PFSK-1 (cell line): Measurements from ENCODE around the gene RYR2.

Experiments
- POLR2AphosphoS5 ChIP-seq: IDR thresholded peaks from 2 replicates; pipeline ENCODE4 v1.6.1; 2012; ENCODE audit warnings: low read depth, mild to moderate bottlenecking, control low read depth, low read length, moderate library complexity
- REST ChIP-seq, 2 experiments: IDR thresholded peaks; 2 replicates each; pipeline versions ENCODE4 v1.6.1 to v1.8.0; 2011 to 2012; ENCODE audit warnings: low read depth in 2 of 2, low read length in 2 of 2, control low read depth in 1 of 2, inconsistent platforms in 1 of 2, mild to moderate bottlenecking in 1 of 2, moderate library complexity in 1 of 2; ENCODE audit not compliant: insufficient read depth in 1 of 2
- SIN3A ChIP-seq: IDR thresholded peaks from 2 replicates; pipeline ENCODE4 v1.6.1; 2012; ENCODE audit warnings: mild to moderate bottlenecking, low read length, moderate library complexity, borderline replicate concordance; ENCODE audit not compliant: insufficient read depth
- TAF1 ChIP-seq: IDR thresholded peaks from 2 replicates; pipeline ENCODE4 v1.6.1; 2012; ENCODE audit warnings: low read length, control low read depth, borderline replicate concordance; ENCODE audit not compliant: insufficient read depth

GRCh38 chr1:237040823-237041222, 1.2 kb upstream of the RYR2 start:
- TF ChIP-seq REST (IDR thresholded peaks at IDR 0.05; ENCODE audit: insufficient read depth in 1 of 2, low read depth in 2 of 2, low read length in 2 of 2): no peak
- TF ChIP-seq POLR2AphosphoS5: no peak
- no peak for TF ChIP-seq TAF1
- TF ChIP-seq SIN3A: no peak
